Measurements from ENCODE around the gene HSD11B2. TPM values are rescaled to one million over a fixed set of nuclear protein-coding genes. Genes with fewer than 3 reads are reported as not detected.
A peak's percentile ranks its signal among the peaks of the same experiment; 100 is the strongest.

Gene HSD11B2
- total and polyA plus RNA-seq, 3 donors from 2014 or later, result 4.9 to 11.5 (median 7.7) TPM

DNA sequence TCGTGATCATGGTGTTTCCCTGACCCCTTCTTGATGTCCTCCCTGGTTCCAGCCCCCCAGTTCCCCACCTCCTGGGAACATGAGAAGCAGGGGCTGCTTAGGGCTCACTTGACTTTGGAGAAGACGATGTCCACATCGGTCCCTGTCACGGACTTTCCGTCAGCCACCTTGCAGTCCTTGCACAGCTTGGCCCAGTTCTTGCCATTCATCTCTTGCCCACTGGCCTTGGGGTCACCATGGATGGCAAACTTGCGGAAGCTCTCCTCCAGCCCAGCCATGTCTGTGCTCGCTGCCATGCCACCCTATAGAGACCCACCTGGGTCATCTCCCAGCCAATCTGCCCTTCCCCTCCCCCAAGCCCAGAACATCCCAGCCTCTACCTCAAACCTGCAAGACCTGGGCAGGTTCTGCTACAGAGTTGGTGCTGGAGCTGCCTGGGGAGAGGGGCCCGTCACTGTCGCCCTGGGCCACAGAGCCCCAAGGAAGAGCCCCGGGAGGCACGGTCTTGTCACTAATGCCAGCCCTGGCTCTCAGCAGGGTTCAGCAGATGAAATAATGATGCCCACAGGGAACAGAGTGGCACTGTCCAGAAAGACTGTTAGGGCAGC lies 40.0 kb upstream of the HSD11B2 start:
- intact Hi-C loops (cut with DNase I; ENCODE audit: low total_unique reads), result no loop called here
- no peaks in the 10 kb centered on the region for H3K9me3 ChIP-seq
- H3K4me1 ChIP-seq, result peaks cover 18% of the 10 kb centered on the region
- H3K27ac ChIP-seq, result no peak overlapping the region
- no peaks in the 10 kb centered on the region for H3K27me3 ChIP-seq
- H3K36me3 ChIP-seq (ENCODE audit: low read depth, missing control alignments), result no peaks in the 10 kb centered on the region
- H3K4me3 ChIP-seq, result no peak overlapping the region
- 95 to 97% methylated on average over 8 to 11 of the region's 11 CpGs for WGBS, 2 donors
- DNase-seq, result no peak
- no peak for TF ChIP-seq POLR2A (IDR thresholded peaks at IDR 0.05)

DNA sequence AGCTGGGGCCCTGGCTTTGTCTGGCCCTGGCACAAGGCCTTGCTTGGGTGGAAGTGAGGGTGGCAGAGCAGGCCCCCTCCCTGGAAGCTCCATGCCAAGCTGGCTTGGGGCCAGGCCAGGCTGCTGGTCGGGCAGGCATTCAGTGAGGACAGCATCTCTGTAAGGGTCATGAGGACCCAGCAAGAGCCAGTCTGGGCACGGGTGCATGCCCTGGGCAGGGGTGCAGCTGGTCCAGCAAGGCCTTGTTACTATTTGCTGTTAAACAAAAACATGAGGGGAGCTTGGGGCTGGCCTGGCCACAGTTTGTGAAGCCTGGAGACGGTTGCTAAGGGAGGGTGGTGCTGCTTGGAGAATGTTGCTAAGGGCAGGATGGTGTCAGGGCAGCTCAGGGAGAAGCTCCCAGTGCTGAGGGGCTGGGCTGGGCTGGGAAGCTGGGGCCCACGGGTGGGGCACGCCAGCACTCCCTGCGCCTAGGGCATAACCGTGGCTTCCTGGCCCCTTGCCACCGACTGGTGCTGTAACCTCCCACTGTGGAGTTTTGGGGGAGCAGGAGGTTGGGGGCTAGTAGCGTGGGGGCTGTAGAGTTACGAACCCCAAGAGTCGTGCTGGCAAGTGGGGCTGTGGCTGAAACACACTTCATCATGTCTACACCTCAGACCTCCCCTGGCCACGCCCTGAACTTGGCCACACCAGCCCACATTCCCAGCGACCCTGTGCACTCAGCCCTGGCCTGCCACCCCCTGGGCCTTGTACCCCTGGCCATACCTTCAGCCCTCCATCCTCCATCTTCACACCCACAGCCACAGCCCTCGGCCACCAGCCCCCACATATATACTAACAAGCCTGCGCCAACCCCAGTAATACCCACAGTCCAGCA lies 39.3 kb upstream of the HSD11B2 start:
- H3K9me3 ChIP-seq, result no peaks in the 10 kb centered on the region
- TF ChIP-seq, protein P1, sequence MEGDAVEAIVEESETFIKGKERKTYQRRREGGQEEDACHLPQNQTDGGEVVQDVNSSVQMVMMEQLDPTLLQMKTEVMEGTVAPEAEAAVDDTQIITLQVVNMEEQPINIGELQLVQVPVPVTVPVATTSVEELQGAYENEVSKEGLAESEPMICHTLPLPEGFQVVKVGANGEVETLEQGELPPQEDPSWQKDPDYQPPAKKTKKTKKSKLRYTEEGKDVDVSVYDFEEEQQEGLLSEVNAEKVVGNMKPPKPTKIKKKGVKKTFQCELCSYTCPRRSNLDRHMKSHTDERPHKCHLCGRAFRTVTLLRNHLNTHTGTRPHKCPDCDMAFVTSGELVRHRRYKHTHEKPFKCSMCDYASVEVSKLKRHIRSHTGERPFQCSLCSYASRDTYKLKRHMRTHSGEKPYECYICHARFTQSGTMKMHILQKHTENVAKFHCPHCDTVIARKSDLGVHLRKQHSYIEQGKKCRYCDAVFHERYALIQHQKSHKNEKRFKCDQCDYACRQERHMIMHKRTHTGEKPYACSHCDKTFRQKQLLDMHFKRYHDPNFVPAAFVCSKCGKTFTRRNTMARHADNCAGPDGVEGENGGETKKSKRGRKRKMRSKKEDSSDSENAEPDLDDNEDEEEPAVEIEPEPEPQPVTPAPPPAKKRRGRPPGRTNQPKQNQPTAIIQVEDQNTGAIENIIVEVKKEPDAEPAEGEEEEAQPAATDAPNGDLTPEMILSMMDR (IDR thresholded peaks at IDR 0.05), result no peak
- TF ChIP-seq POLR2A (IDR thresholded peaks at IDR 0.05), result no peak
- no peak overlapping the region for H3K27ac ChIP-seq
- no peak for DNase-seq
- H3K36me3 ChIP-seq (ENCODE audit: low read depth, missing control alignments), result no peaks in the 10 kb centered on the region
- intact Hi-C loops (cut with DNase I; ENCODE audit: low total_unique reads), result no loop called here
- no peaks in the 10 kb centered on the region for H3K27me3 ChIP-seq
- WGBS, 2 donors, result 78 to 85% methylated on average over 10 to 15 of the region's 15 CpGs
- no peak overlapping the region for H3K4me3 ChIP-seq
- H3K4me1 ChIP-seq, result peaks cover 25% of the 10 kb centered on the region

DNA sequence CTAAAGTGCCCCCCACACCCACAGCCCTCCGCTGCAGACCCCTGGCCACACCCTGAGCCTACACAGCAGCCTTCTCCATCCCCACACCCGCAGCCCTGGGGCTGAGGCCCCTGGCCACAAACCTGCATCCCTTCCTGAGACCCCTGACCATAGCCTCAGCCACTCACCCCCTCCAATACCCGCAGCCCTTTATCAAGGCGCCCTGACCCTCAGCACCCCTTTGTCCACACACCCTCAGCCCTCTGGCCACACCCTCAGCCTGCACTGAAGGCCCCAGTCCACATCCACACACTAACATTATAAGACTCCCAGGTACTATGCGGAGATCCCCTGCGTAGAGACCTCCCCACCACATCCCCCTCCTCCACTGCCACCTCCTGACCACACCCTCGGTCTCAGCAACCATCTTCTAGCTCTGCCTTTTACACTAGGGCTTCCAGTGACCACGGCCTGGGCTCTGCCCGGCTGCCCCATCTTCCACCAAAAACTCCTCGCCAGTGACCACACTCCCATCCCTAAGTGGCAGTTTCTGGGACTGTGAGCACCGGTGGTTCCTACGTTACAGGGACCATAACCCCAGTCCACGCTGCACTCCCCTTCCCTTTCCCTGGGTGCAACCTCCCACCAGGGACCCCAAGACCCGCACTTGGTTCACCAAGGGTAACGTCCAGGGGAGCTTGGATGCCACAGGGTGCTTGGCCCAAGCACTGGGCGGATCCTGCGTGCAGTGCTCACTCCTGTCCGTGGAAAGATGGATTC lies 38.4 kb upstream of the HSD11B2 start:
- no peak for DNase-seq
- H3K4me1 ChIP-seq, result peaks cover 30% of the 10 kb centered on the region
- H3K27ac ChIP-seq, result no peak overlapping the region
- no peak for TF ChIP-seq POLR2A (IDR thresholded peaks at IDR 0.05)
- TF ChIP-seq, protein P1 (IDR thresholded peaks at IDR 0.05), result no peak
- H3K27me3 ChIP-seq, result no peaks in the 10 kb centered on the region
- 78 to 80% methylated on average over 16 to 18 of the region's 18 CpGs for WGBS, 2 donors
- H3K4me3 ChIP-seq, result peak overlapping the region in 1 of 2 donors; percentile 41
- no peaks in the 10 kb centered on the region for H3K9me3 ChIP-seq
- intact Hi-C loops (cut with DNase I; ENCODE audit: low total_unique reads), result no loop called here
- H3K36me3 ChIP-seq (ENCODE audit: low read depth, missing control alignments), result no peaks in the 10 kb centered on the region

DNA sequence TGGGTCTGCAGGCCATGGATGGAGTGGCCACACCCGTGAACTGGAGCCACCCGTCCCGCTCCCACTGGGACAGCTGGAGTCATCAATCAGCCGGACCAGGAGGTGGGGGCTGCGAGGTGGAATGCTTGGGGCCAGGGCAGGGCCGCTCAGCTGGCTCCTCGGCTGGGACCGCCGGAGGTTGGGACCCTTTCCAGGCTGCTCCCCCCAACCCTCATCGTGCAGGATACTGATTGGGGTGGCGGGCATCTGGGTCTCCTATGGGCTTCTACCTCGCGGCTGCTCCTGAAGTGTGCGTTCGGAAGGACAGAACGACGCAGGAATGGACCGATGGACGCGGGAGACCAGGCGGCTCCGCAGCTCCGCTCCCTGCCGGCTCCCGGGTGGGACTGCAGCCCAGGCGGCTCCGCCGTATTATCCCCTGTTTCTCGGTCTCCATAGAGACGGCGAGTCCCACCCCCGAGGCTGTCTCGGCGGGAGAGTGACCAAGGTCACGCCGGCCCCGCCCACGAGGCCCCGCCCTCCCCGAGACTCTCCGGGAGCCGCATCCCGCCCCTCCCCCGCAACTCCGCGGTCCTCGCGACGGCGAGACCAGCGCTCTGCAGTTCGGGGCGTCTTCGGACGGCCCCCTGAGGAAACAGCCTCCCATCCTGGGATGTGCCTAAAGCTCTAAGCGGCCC lies 37.7 kb upstream of the HSD11B2 start, which contains the start of gene TPPP3:
TPPP3 (minus strand) TSS at position 388 of the 677 bp plus-strand sequence. CDS start 2,387 bp downstream, outside the sequence.
- peaks cover 30% of the 10 kb centered on the region for H3K4me1 ChIP-seq
- H3K4me3 ChIP-seq, result peak within 1 kb of the TSS; percentile 2 to 41
- DNase-seq, result peak; percentile 92
- H3K9me3 ChIP-seq, result no peaks in the 10 kb centered on the region
- no peaks in the 10 kb centered on the region for H3K27me3 ChIP-seq
- TF ChIP-seq, protein P1 (IDR thresholded peaks at IDR 0.05), result peak; percentile 55 to 63 (median 57)
- TF ChIP-seq POLR2A (IDR thresholded peaks at IDR 0.05), result no peak
- no peaks in the 10 kb centered on the region for H3K36me3 ChIP-seq (ENCODE audit: low read depth, missing control alignments)
- peak within 1 kb of the TSS; percentile 1 to 2 for H3K27ac ChIP-seq
- WGBS, 2 donors, result 2% methylated on average over 55 of the region's 56 CpGs; no CpG with 5 or more reads in 1 of the 2 donors
- intact Hi-C loops (cut with DNase I; ENCODE audit: low total_unique reads), result no loop called here
